ENCODE data around the gene NLGN4Y. TPM values are rescaled to one million over a fixed set of nuclear protein-coding genes. Genes with fewer than 3 reads are reported as not detected.

NLGN4Y gene
- total and polyA plus RNA-seq, 10 of the 15 experiments (the other 5 are each of a cell fraction or from before 2014, with no cell fraction given) = not detected

DNA sequence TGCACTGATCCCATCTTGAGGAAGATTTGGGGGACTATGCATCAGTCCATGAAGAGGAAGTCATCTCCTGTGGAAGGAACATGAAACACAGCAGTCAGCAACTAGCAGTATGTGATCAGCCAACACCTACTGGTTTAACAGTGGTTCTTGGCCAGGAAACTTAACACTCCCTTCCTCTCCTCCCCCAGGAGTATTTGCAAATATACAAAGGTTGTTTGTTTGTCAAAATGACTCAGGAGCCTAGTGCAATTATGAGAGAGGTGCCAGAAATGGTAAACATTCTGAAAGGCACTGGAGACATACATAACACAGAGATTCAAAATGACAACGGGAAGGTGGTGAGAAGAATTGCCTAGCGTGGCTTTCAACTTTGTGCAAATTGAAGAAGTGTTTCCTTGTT lies 26.3 kb upstream of the NLGN4Y start (continued):
- TF ChIP-seq, protein P1, sequence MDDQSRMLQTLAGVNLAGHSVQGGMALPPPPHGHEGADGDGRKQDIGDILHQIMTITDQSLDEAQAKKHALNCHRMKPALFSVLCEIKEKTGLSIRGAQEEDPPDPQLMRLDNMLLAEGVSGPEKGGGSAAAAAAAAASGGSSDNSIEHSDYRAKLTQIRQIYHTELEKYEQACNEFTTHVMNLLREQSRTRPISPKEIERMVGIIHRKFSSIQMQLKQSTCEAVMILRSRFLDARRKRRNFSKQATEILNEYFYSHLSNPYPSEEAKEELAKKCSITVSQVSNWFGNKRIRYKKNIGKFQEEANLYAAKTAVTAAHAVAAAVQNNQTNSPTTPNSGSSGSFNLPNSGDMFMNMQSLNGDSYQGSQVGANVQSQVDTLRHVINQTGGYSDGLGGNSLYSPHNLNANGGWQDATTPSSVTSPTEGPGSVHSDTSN (IDR thresholded peaks at IDR 0.05; ENCODE audit: insufficient replicate concordance, low read depth, low read length) = no peak
- TF ChIP-seq RAD21 (IDR thresholded peaks at IDR 0.05; ENCODE audit: insufficient read depth, low read depth, low read length) = no peak

DNA sequence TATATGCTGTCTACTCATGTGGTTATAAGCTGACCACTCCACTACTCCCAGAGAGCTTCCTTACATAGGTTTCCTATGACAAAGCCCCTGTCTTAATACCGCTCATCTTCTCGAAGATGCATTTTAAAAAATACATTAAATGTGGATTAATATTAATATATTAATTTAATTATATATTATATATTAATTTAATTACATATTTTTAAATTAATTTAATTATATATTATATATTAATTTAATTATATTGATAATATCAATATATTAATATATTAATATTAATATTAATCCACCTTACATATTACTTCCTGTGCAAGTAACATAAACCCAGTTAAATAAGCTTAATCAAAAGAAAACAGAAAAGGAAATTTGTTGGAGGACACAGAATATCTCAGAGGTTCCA lies 19.7 kb upstream of the NLGN4Y start:
- TF ChIP-seq SRF (IDR thresholded peaks at IDR 0.05; ENCODE audit: low read depth in 2 of 2, low read length in 2 of 2) = no peak
- TF ChIP-seq CHD4 (IDR thresholded peaks at IDR 0.05) = no peak
- TF ChIP-seq POLR2AphosphoS5 (IDR thresholded peaks at IDR 0.05; ENCODE audit: low read length) = no peak
- Histone ChIP-seq H3K79me2 (ENCODE audit: control insufficient read depth, insufficient read depth, low read length) (no peaks in the 10 kb centered on the region), H3K4me2 (ENCODE audit: control insufficient read depth, insufficient read depth) (no peak overlapping the region), H3K9ac (ENCODE audit: control insufficient read depth, insufficient read depth, low read length) (no peak overlapping the region), H3K27ac (ENCODE audit: control insufficient read depth, insufficient read depth) (no peak overlapping the region), H3K36me3 (ENCODE audit: control insufficient read depth in 2 of 2, insufficient read depth in 2 of 2, low read length in 1 of 2) (no peaks in the 10 kb centered on the region), H2AFZ (ENCODE audit: control insufficient read depth, low read depth, low read length) (no peak overlapping the region), H4K20me1 (ENCODE audit: control insufficient read depth, insufficient read depth) (no peaks in the 10 kb centered on the region), H3K4me3 (no peak overlapping the region), H3K9me3 (replicated peaks; ENCODE audit: control insufficient read depth, insufficient read depth, low read length) (no peaks in the 10 kb centered on the region), H3K4me1 (ENCODE audit: control insufficient read depth, insufficient read depth, low read length) (no peaks in the 10 kb centered on the region), H3K27me3 (replicated peaks in 1 of 2; ENCODE audit: control insufficient read depth in 2 of 2, insufficient read depth in 2 of 2, low read length in 1 of 2) (no peaks in the 10 kb centered on the region)
- ChIA-PET RAD21 (ENCODE audit: unreplicated experiment) (no interaction called here), CTCF (no interaction called here), POLR2A (no interaction called here), SMC1A (ENCODE audit: uncharacterized antibody, unreplicated experiment) (no interaction called here)
- intact Hi-C loops (cut with micrococcal nuclease; ENCODE audit: unreplicated experiment) (no loop called here), in situ Hi-C loops (cut with MboI) (no loop called here)
- ATAC-seq (no peak), FAIRE-seq (no peak), DNase-seq (ENCODE audit: low read depth, low spot score) (no peak)
- no CpG with 5 or more reads among the region's 2 CpGs for WGBS (ENCODE audit: insufficient coverage, insufficient replicate concordance, low lambda C conversion rate, missing lambda C conversion rate)
- no TSS peak for BruUV-seq (replicated peaks)

All from GM12878 (cell line).